GM03348 (cell line): Measurements from ENCODE around the gene BCAP31.
A peak's percentile ranks its signal among the peaks of the same experiment; 100 is the strongest.
"Not testable (repeated sequence)": the region's sequence is repeated elsewhere in the genome, so short reads cannot be mapped to it uniquely, and the experiment has no call there.

Experiments used
- DNase-seq: peaks from one replicate; pipeline ENCODE4 v3.0.0; 2012; ENCODE audit warnings: low spot score

Gene BCAP31

DNA sequence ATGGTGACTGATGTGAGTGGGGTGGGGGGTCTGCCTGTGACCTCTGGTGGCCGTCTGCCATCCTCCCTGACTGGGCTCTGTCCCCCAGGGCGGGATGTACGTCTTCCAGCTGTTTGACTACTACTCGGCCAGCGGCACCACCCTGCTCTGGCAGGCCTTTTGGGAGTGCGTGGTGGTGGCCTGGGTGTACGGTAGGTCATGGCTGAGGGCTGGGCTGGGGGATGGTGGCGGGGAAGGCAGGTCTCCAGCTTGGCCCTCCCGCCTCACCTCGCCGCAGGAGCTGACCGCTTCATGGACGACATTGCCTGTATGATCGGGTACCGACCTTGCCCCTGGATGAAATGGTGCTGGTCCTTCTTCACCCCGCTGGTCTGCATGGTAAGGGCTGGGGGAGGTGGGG, 29.9 kb downstream of the BCAP31 start:
- DNase-seq: not testable (repeated sequence)

DNA sequence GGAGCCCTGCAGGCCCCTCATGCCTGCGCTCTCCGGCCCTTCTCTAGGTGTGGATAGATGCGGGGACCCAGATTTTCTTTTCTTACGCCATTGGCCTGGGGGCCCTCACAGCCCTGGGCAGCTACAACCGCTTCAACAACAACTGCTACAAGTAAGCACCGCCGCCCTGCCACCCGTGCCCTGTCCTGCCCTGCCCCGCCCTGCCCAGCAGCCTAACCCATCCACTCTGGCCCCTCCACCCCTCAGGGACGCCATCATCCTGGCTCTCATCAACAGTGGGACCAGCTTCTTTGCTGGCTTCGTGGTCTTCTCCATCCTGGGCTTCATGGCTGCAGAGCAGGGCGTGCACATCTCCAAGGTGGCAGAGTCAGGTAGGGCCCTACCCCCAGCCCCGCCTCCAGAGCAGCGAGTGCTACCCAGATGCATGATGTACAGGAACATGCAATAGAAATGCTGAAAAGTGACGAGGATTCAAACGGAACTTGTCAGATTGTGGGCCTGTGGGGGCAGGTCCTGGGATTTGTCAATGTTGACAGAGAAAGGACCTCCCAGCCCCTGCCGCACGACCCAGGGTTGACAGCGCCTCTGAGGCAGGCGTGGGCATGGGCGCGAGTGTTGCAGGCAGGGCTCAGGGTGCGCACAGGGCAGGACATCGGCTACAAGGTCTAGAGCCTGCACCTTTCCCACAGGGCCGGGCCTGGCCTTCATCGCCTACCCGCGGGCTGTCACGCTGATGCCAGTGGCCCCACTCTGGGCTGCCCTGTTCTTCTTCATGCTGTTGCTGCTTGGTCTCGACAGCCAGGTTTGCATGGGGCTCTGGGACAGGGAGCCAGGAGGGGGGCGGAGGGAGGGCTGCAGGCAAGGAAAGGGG, 30.7 kb downstream of the BCAP31 start:
- DNase-seq: no peak

DNA sequence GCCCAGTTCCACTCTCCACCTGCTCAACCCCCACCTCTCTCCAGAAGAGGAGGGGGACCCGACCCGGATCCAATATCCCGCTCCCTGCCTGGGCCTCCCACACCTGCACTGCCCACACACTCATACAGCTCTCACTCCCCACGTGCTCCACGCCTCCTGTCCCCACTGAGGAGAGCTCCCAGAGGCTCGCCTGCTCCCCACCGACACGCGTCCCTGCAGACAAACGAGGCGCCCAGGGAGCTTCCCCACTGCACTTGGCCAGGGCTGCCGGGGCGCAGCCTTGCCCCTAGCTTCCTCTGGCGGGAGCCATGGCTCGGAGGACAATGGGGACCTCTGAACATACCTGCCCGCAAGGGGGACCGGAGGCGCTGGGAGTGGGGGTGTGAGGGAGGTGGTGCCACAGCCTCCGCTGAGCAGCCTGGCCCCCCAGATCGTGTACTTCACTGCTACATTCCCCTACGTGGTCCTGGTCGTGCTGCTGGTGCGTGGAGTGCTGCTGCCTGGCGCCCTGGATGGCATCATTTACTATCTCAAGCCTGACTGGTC, 31.5 kb downstream of the BCAP31 start:
- no peak for DNase-seq

DNA sequence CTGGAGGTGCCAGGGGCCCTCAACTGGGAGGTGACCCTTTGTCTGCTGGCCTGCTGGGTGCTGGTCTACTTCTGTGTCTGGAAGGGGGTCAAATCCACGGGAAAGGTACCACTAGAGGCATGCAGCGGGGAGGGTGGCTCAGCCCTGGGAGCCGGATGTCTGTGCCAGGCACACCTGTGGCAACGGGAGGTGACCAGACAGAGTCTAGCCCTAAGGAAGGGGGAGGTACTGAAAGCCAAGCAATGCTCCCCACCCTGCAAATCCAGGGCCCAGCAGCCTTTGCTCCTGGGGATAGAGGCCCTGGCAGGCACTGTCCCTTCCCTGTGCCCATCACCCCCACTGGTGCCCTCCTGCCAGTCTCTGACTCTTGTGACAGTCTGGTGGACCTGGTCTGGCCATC, 32.2 kb downstream of the BCAP31 start:
- DNase-seq: no peak

DNA sequence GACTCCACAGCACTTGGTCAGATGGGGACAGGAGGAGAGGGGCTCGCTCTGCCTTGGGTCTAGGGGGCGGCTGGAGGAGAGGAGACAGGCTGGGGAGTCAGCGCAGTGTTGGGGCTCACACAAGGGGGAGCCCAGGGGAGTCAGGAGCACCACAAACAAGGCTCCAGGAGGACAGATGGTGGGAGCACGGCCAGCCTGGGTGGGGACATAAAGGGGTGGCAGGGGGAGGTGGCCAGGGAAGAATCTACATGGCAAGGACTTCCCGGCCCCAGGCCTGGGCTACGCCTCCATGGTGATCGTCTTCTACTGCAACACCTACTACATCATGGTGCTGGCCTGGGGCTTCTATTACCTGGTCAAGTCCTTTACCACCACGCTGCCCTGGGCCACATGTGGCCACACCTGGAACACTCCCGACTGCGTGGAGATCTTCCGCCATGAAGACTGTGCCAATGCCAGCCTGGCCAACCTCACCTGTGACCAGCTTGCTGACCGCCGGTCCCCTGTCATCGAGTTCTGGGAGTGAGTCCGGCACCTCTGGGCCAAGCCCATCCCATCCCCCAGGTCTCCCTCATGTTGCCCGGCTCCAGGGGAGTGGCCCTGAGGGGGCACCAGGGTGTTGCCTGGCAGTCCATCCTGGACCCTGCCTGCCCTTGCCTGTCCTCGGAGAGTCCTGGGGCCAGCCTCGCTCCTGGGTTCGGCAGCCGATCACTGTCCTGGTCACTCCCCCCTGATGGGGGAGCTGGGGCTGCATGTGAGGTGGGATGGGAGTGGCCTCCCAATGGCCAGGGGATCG, 33.0 kb downstream of the BCAP31 start:
- not testable (repeated sequence) for DNase-seq

DNA sequence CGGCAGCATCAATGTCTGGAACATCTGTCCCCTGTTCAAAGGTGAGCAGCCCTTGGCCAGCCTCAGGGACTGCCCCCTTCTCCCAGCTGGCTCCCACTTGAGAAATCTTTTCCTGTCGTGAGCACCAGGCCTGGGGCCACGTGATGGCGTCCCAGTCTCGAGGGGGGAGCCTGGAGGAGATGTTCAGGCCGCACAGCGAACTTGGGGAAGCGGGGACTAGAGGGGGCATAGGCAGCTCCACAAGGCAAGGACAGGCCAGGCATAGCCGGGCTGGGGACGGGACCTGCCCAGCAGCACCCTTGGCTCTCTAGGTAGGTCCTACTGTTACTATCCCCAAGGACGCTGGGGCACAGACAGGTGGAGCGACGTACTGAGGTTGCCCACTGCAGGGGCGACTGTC, 33.7 kb downstream of the BCAP31 start:
- DNase-seq: no peak

DNA sequence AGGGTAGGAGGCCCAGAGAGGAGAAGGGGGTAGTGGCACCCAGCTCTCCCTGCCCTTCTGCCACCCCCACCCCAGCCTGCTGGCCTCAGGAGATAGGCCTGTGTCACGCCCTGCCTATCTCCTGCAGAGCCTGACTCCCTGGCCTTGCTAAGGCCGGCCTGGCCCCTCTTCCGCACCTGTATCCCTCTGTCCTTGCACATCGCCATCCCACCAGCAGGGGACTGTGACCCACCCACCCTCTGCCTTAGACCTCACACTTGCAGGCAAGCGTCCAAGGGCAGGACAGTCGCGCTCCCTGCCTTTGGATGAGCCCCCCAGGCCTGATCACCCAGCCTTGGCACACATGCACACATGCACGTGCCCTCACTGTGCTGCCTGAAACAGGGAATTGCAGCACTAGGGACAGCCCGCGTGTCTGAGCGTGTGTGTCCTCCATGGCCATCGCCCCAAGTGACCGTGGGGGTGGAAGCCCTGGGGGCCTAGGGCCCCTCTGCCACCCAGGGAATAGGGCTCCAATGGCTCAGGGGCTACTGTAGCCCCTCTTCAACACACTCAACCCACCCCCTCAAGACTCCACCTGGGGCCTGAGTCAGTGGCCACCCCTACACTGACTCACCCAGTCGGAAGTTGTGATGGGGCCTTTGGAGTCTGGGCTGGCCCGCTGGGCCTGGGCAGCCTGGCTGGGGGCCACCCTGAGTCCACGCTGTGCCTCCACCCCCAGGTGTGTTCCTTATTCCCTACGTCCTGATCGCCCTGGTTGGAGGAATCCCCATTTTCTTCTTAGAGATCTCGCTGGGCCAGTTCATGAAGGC, 34.3 kb downstream of the BCAP31 start:
- no peak for DNase-seq

DNA sequence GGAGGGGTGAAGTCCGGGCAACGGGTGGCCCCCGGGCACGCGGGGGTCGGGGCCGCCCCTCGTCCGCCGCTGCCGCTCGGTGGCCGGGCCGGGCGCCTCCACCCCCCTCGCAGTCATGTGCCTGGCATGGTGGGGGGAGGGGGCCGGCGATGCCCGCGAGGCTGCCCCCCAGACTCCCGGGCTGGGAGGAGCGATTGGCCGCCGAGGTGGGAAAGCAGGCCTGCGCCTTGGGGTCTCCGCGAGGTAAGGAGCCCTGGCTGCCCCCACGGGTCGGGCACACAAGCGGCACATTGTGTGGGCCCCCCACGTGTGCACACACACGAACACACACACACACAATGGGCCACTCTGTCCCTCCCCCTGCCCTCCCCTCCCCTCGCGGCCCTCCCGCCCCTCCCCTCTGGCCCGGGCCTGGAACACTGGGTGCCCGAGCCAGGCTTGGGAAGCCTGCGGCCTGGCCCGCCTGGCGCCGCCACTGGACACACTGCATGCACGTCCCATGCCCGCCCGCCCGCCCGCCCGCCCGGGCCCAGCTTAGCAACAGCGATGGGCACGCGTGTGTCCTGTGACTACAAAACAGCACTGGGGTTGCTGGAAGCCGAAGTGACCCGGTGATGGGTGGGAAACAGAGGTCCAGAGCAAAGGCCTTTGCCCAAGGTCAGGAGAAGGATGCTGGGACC, 35.1 kb downstream of the BCAP31 start:
- peak; percentile 55 for DNase-seq

DNA sequence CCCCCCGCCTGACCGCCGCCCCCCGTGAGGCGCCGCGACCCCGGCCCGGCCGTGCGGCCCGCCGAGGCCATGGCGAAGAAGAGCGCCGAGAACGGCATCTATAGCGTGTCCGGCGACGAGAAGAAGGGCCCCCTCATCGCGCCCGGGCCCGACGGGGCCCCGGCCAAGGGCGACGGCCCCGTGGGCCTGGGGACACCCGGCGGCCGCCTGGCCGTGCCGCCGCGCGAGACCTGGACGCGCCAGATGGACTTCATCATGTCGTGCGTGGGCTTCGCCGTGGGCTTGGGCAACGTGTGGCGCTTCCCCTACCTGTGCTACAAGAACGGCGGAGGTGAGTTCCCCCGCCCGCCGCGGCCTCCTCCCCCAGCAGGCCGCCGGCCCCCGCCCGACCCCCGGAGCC, 35.7 kb downstream of the BCAP31 start:
- DNase-seq: no peak

DNA sequence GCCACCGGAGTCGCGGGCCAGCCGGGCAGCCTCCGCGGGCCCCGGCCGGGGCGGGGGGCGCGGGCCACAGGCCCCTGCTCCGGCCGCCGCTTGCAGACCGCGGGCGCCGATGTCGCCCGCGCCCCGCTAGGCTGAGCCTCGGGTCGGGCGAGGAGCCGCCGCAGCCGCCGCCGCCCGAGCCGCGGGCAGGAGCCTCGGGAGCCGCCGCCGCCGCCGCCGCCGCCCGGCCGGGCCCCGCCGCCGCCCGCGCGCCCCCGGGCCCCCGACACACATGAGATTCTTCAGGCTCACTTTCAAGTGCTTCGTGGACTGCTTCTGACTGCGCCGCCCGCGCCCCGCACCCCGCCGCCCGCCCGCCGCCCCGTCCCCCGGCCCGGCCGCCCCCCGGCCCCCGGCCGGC, 36.1 kb downstream of the BCAP31 start:
- peak; percentile 27 for DNase-seq

DNA sequence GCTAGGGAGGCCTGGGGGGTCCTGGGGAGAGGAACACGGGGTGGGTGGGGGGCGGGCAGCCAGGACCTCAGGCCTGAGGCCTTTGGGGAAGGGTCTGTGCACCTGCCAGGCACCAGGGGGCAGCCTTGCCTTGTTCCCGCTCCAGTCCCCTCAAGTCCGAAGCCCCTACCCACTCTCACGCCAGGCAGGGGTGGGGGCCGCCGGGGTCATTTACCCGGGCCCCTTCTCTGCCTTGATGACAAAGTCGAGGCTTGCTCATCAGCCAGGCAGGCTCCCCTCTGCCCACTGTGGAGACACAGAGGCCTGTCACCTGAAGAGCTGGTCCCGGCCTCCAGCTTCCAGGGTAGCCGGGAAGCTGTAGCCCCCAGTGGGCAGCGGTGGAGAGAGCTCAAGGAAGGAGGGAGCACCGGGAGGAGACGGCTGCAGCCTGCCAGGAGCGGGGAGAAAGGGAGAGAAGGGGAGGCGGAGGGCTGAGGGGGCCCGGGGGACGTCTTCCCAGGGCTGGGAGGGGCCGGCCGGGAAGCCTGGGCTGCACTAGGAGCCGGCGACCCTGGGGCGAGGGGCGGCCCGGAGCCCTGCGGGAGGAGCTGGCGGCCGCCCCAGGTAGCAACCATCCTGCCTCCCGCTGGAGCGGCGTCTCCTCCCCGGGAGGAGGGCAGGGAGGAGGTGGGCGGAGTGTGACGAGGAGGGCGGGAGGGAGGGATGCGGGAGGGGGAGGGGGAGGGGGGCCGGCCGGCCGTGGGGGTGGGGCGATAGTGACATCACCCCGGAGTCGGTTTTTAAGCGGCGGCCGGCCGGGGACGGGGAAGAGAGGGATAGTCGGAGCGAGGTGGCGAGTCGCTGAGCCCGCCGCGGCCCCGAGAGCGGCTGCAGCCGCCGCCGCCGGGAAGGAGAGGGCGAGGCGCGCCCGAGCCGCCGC, 36.8 kb downstream of the BCAP31 start, which contains the start of gene SLC6A8:
SLC6A8 (plus strand) TSS at position 806 of the 919 bp plus-strand sequence. CDS start 649 bp downstream, outside the sequence.
- peak; percentile 92 for DNase-seq

DNA sequence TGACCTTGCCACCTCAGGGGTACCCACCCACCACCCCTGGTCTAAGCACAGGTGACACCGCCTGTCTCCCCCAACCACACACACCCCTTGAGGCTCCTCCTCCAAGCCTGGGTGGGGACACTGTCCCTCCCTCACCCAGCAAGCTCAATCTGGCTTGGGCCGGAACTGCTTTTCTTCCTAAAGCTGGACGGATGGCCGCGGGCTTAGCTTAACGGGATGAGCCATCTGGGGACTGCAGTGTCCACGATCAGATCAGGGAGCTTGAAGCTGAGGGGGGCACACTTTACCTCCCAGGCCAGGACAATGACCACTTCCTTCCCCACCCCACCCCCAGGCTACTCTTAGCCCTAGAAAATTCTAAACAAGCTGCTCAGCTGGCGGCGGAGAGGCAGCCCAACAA, 37.5 kb downstream of the BCAP31 start:
- no peak for DNase-seq

DNA sequence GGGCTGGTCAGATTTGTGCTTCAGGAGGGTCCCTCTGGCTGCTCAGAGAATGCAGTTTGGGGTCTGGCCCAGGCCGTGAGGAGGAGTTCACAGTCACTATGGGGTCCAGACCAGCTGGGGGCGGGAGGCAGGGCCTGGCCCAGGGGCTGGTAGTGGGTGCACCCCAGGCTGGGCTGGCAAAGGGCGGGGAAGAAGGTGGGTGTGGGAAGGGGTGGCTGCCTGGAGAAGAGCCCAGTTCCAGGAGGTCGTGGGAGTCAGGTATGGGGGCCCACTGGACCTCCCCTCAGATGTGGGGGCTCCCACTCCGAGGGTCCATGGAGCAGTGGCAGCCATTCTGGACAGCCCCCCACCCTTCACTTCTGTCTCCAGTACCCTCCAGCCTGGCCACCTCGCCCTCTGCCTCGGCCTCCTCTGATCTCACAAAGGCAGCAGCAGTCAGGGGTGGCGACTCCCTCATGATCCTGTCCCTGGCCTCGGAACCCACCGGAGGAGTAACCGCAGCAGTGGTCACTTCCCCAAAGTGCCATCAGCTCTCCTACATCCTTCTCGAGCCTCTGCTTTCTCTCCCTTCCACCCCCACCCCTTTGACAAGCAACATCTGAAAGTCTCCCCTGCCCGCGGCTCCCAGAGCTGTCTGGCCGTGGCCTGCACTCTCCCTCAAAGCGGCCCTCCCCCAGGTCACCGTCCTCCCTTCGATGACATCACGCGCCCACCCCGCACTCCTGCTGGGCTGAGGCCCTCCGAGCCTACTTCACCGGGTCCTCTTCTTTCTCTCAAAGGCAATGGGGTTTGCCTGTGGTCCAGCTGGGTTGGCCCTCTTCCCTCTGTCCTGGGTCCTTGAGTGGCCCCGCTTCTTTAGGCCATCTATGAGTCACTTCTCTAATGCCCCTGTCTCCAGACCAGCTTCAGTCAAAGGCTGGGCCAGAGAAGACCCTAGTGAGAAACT, 38.2 kb downstream of the BCAP31 start:
- DNase-seq: no peak

DNA sequence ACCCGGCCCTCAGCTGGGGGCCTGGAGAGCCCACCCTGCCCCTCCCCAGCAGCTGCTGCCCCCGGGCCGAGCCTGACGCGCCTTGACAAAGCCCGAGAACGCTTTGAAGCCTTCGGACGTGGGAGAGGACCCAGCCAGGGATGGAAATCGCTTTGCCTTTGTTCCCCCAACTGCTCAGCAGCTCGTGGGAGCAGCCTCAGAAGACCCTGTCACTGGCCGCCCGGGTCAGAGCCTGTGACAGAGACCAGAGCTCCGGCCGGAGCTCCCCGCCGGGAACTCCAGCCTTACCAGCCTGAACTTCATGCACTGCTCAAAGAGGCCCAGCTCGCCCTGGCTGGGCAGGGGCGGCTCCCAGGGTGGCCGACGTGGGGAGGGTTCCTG, 39.0 kb downstream of the BCAP31 start:
- no peak for DNase-seq

DNA sequence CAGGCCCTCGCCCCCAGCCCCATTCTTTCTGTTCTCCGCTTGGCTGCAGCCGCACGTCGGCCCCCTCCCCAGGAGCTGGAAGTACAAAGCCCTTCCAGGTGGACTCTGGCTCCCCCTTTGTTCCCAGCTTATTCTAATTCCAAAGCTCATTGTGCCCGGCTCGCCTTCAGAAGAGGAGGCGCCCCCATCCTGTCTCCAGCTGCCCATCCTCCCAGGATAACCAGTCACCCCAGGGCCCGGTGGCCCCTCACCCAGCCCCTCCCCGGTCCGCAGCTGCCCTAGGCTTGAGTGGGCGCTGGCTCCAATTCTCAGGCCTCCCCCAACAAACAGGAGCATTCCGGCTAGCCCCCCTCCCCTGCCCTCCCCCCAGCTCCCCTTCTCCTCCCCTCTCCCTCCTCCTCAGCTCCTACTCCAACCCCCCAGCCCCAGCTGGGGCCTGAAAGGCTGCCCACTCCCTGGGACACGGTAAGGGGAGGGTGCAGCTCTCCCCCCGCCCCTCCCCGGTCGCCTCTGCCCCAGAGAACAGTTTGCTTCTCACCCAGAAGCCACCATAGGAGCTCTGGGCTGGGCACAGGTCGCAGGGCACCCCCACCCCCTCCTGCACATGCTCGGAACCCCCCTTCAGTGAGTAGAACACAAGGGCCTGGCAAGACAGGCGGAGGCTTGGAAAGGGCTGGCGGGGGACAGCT, 39.6 kb downstream of the BCAP31 start:
- no peak for DNase-seq

DNA sequence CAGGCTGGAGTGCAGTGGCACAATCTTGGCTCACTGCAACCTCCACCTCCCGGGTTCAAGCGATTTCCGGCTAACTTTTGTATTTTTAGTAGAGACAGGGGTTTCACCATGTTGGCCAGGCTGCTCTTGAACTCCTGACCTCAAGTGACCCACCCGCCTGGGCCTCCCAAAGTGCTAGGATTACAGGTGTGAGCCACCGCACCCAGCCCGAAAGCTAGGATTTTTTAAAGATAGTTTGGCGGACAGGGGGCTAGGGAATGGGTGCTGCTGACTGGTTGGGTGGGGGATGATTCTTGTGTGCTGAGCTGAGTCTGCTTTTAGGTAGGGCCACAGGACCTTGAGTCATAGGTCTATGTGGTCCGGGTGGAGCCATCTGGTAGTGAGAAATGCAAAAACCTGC, 40.7 kb downstream of the BCAP31 start:
- DNase-seq: not testable (repeated sequence)

DNA sequence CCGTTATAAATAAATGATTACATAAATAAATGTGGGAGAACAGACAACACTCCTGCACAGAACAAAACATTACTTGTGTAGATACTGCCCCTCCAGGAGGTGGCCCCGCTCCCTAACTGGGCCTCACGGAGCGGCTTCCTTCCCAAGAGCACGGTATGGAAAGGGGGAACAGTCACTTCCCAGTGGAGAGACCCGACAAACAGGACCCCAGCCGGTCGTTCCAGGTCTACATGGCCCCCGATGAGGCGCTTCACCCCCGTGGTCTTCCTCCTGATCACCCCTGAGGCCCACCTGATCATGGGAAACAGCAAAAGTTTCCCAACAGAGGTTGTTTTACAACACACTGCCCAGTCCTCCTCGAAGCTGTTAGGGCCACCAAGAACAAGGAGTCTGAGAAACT, 43.0 kb downstream of the BCAP31 start:
- no peak for DNase-seq

DNA sequence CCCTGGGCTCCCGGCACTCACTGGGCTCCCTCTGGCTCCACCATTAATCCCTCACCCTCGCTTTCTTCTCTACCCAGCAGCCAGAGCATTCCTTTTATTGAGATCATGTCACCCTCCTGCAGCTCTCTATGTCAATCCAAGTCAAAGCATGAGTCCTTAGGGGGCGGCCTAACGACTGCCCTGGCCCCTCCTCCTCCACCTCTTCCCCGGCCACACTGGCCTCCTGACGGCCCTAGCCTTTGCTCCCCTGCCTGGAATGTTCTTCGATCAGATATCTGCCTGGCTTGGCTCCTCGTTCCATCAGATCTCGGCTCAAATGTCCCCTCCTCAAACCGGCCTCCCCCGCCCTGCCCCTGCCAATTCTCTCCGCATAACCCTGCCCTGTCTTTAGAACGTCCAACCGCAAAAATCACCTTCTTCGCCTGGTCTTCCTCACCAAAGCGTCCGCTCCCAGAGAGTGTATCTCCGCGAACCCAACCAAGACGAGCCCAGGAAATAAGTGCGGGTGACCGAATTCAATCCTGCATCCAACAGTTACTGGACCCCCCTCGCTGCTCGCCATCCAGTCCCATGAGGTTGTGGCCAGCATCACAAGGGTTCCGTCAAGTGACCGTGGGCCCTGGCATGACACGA, 49.9 kb downstream of the BCAP31 start:
- DNase-seq: no peak
